Measurements from ENCODE around the gene CD300A.

The CD300A gene

GRCh38 chr17:74441537-74441936 is 24.9 kb upstream of the CD300A start:
- DNase-seq, result no peak

- DNase-seq, result no peak
Measured at GRCh38 chr17:74442291-74442669, 24.2 kb upstream of the CD300A start.

- DNase-seq, result peak in 2 of 6 experiments; percentile 14 to 19
Measured at GRCh38 chr17:74442670-74443515, 23.5 kb upstream of the CD300A start.

GRCh38 chr17:74443516-74444296 is 22.7 kb upstream of the CD300A start:
- no peak for DNase-seq

- DNase-seq, result no peak
Measured at GRCh38 chr17:74444406-74444805, 22.0 kb upstream of the CD300A start.

GRCh38 chr17:74445158-74445557 is 21.3 kb upstream of the CD300A start:
- no peak for DNase-seq

- no peak for DNase-seq
Measured at GRCh38 chr17:74446551-74447500, 19.6 kb upstream of the CD300A start.

GRCh38 chr17:74447628-74448159 is 18.7 kb upstream of the CD300A start:
- no peak for DNase-seq

- no peak for DNase-seq
Measured at GRCh38 chr17:74448756-74449155, 17.7 kb upstream of the CD300A start.

GRCh38 chr17:74449306-74449705 is 17.1 kb upstream of the CD300A start:
- DNase-seq, result no peak

GRCh38 chr17:74449773-74450172 is 16.7 kb upstream of the CD300A start:
- DNase-seq, result no peak

GRCh38 chr17:74450231-74450630 is 16.2 kb upstream of the CD300A start:
- DNase-seq, result no peak

GRCh38 chr17:74450925-74451403 is 15.5 kb upstream of the CD300A start:
- no peak for DNase-seq

- no peak for DNase-seq
Measured at GRCh38 chr17:74451557-74451956, 14.9 kb upstream of the CD300A start.

GRCh38 chr17:74452033-74452840 is 14.2 kb upstream of the CD300A start:
- DNase-seq, result no peak

- DNase-seq, result no peak
Measured at GRCh38 chr17:74452841-74453661, 13.4 kb upstream of the CD300A start.

GRCh38 chr17:74453665-74454196 is 12.7 kb upstream of the CD300A start:
- DNase-seq, result peak in 3 of 6 experiments; percentile 36 to 61 (median 50)

- DNase-seq, result peak in 2 of 6 experiments; percentile 42 to 53
Measured at GRCh38 chr17:74454197-74455024, 12.0 kb upstream of the CD300A start.

GRCh38 chr17:74455025-74455545 is 11.3 kb upstream of the CD300A start:
- DNase-seq, result no peak
